Neuronal stem cell (in vitro differentiated cells): Measurements from ENCODE around the gene MLIP.

Source experiments
- DNase-seq: peaks from one replicate; pipeline ENCODE4 v3.0.0-alpha.2; 2013; ENCODE audit warnings: low spot score
- H2AFZ ChIP-seq: one replicate; pipeline ENCODE4 v1.6.1; 2013; ENCODE audit warnings: mild to moderate bottlenecking, low read length, inconsistent platforms
- H2AK5ac ChIP-seq: 2 replicates; pipeline ENCODE4 v1.6.1; 2013; ENCODE audit warnings: low read depth, mild to moderate bottlenecking, inconsistent platforms, low read length, moderate library complexity, mixed read lengths
- H2BK120ac ChIP-seq: 2 replicates; pipeline ENCODE4 v1.6.1; 2013; ENCODE audit warnings: low read depth, mild to moderate bottlenecking, inconsistent platforms, low read length, moderate library complexity, mixed read lengths
- H2BK12ac ChIP-seq: one replicate; pipeline ENCODE4 v1.6.1; 2013; ENCODE audit warnings: low read length, inconsistent platforms
- H2BK15ac ChIP-seq: 2 replicates; pipeline ENCODE4 v1.6.1; 2013; ENCODE audit warnings: mild to moderate bottlenecking, low read length, inconsistent platforms, mixed read lengths
- H2BK5ac ChIP-seq: one replicate; pipeline ENCODE4 v1.6.1; 2013; ENCODE audit warnings: inconsistent platforms, mild to moderate bottlenecking, low read length, moderate library complexity
- H3K14ac ChIP-seq: one replicate; pipeline ENCODE4 v1.6.1; 2013; ENCODE audit warnings: low read length, inconsistent platforms
- H3K18ac ChIP-seq: 2 replicates; pipeline ENCODE4 v1.6.1; 2013; ENCODE audit warnings: low read length, inconsistent platforms
- H3K23ac ChIP-seq: 2 replicates; pipeline ENCODE4 v1.6.1; 2013; ENCODE audit warnings: low read depth, mild to moderate bottlenecking, mixed read lengths, low read length, inconsistent platforms; ENCODE audit not compliant: poor library complexity
- H3K27ac ChIP-seq: replicated peaks from 3 replicates; pipeline ENCODE4 v1.5.1; 2013; ENCODE audit warnings: low read length, inconsistent platforms
- H3K27me3 ChIP-seq, 3 experiments: 2 replicates each; pipeline ENCODE4 v1.6.1; 2013; ENCODE audit warnings: low read length in 3 of 3, mild to moderate bottlenecking in 2 of 3, inconsistent platforms in 1 of 3, low read depth in 1 of 3, mixed read lengths in 1 of 3, moderate library complexity in 1 of 3; ENCODE audit not compliant: control insufficient read depth in 3 of 3, insufficient read depth in 3 of 3
- H3K36me3 ChIP-seq, 2 donors: replicated peaks in 1 of 2; 2 replicates each; pipeline ENCODE4 v1.6.1; 2013; ENCODE audit warnings: low read length in 2 of 2; ENCODE audit not compliant: control insufficient read depth in 2 of 2, insufficient read depth in 2 of 2
- H3K4ac ChIP-seq: 2 replicates; pipeline ENCODE4 v1.6.1; 2013; ENCODE audit warnings: inconsistent platforms, mild to moderate bottlenecking, low read length, moderate library complexity
- H3K4me1 ChIP-seq, 2 donors: 1 replicate in 1 of 2; 2 replicates in 1 of 2; pipeline ENCODE4 v1.6.1; 2013; ENCODE audit warnings: low read length in 2 of 2, low read depth in 1 of 2; ENCODE audit not compliant: control insufficient read depth in 2 of 2, insufficient read depth in 1 of 2
- H3K4me2 ChIP-seq: one replicate; pipeline ENCODE4 v1.6.1; 2013; ENCODE audit warnings: mild to moderate bottlenecking, low read length, inconsistent platforms; ENCODE audit not compliant: insufficient read depth, poor library complexity, severe bottlenecking
- H3K4me3 ChIP-seq, 2 donors: 2 replicates each; pipeline ENCODE4 v1.5.1; 2013; ENCODE audit warnings: low read length in 2 of 2, mild to moderate bottlenecking in 2 of 2, inconsistent platforms in 1 of 2, moderate library complexity in 1 of 2
- H3K79me1 ChIP-seq: one replicate; pipeline ENCODE4 v1.6.1; 2013; ENCODE audit warnings: low read depth, mild to moderate bottlenecking, inconsistent platforms, low read length, moderate library complexity
- H3K9ac ChIP-seq: one replicate; pipeline ENCODE4 v1.6.1; 2013; ENCODE audit warnings: mild to moderate bottlenecking, low read depth, low read length, inconsistent platforms; ENCODE audit not compliant: poor library complexity
- H3K9me3 ChIP-seq, 2 donors: replicated peaks in 1 of 2; 2 replicates each; pipeline versions ENCODE3 to v1.6.1; 2013; ENCODE audit warnings: low read length in 2 of 2, mild to moderate bottlenecking in 2 of 2, inconsistent platforms in 1 of 2, low read depth in 1 of 2, mixed read lengths in 1 of 2, moderate library complexity in 1 of 2; ENCODE audit not compliant: control insufficient read depth in 2 of 2, insufficient read depth in 1 of 2
- H4K8ac ChIP-seq: one replicate; pipeline ENCODE4 v1.6.1; 2013; ENCODE audit warnings: low read depth, mild to moderate bottlenecking, inconsistent platforms, low read length, moderate library complexity
- H4K91ac ChIP-seq: one replicate; pipeline ENCODE4 v1.6.1; 2013; ENCODE audit warnings: low read length, low read depth, mild to moderate bottlenecking, inconsistent platforms; ENCODE audit not compliant: poor library complexity
- WGBS, 2 donors: extraction: QIAGEN DNeasy Blood & Tissue Kit; methylation state at CpG; one replicate each; pipeline ENCODE4 v1.1.7; 2013; ENCODE audit warnings: missing lambda C conversion rate in 2 of 2, mixed read lengths in 1 of 2; ENCODE audit not compliant: insufficient read length in 2 of 2, insufficient replicate concordance in 1 of 2; ENCODE audit errors: extremely low coverage in 2 of 2; 5-methylcytosine and 5-hydroxymethylcytosine counted together

The MLIP gene

GRCh38 chr6:54125493-54125892 lies 14.2 kb downstream of the MLIP start:
- Histone ChIP-seq H3K36me3 (no peaks in the 10 kb centered on the region), H4K91ac (no peak overlapping the region), H3K27me3 (no peaks in the 10 kb centered on the region), H2BK15ac (no peak overlapping the region), H3K23ac (no peak overlapping the region), H2BK5ac (no peak overlapping the region), H3K18ac (no peak overlapping the region), H3K27ac (no peak overlapping the region), H3K14ac (no peak overlapping the region), H3K4me2 (no peak overlapping the region), H2AFZ (no peak overlapping the region), H3K4me1 (no peaks in the 10 kb centered on the region), H3K4ac (no peak overlapping the region), H2BK12ac (no peak overlapping the region), H2AK5ac (no peak overlapping the region), H3K79me1 (no peaks in the 10 kb centered on the region), H3K9me3 (no peaks in the 10 kb centered on the region), H3K4me3 (no peak overlapping the region), H2BK120ac (no peak overlapping the region), H4K8ac (no peak overlapping the region), H3K9ac (no peak overlapping the region)
- WGBS, 2 donors: no CpG with 5 or more reads among the region's 5 CpGs
- DNase-seq: no peak

- no peaks in the 10 kb centered on the region for H3K36me3 ChIP-seq
- H3K79me1 ChIP-seq: no peaks in the 10 kb centered on the region
- no peak overlapping the region for H2BK5ac ChIP-seq
- no peak overlapping the region for H3K9ac ChIP-seq
- DNase-seq: no peak
- H4K91ac ChIP-seq: no peak overlapping the region
- H2BK15ac ChIP-seq: no peak overlapping the region
- H4K8ac ChIP-seq: no peak overlapping the region
- H3K27me3 ChIP-seq: no peaks in the 10 kb centered on the region
- H3K4me3 ChIP-seq: no peak overlapping the region
- WGBS, 2 donors: no CpG with 5 or more reads among the region's 3 CpGs
- H3K18ac ChIP-seq: no peak overlapping the region
- no peak overlapping the region for H2AK5ac ChIP-seq
- H2BK12ac ChIP-seq: no peak overlapping the region
- H3K23ac ChIP-seq: no peak overlapping the region
- H3K4ac ChIP-seq: no peak overlapping the region
- no peak overlapping the region for H3K27ac ChIP-seq
- H3K4me1 ChIP-seq: no peaks in the 10 kb centered on the region
- no peaks in the 10 kb centered on the region for H3K9me3 ChIP-seq
- H3K4me2 ChIP-seq: no peak overlapping the region
- H3K14ac ChIP-seq: no peak overlapping the region
- H2AFZ ChIP-seq: no peak overlapping the region
- H2BK120ac ChIP-seq: no peak overlapping the region
Measured at GRCh38 chr6:54130179-54130578, 18.9 kb downstream of the MLIP start.

- H3K14ac ChIP-seq: no peak overlapping the region
- H3K9ac ChIP-seq: no peak overlapping the region
- H3K4me2 ChIP-seq: no peak overlapping the region
- no peak overlapping the region for H2AFZ ChIP-seq
- H3K36me3 ChIP-seq: no peaks in the 10 kb centered on the region
- no peak overlapping the region for H3K18ac ChIP-seq
- no peak overlapping the region for H4K91ac ChIP-seq
- H3K27me3 ChIP-seq: no peaks in the 10 kb centered on the region
- DNase-seq: no peak
- H3K4ac ChIP-seq: no peak overlapping the region
- no peak overlapping the region for H2BK12ac ChIP-seq
- H3K79me1 ChIP-seq: no peaks in the 10 kb centered on the region
- H3K9me3 ChIP-seq: no peaks in the 10 kb centered on the region
- H3K27ac ChIP-seq: no peak overlapping the region
- no peak overlapping the region for H4K8ac ChIP-seq
- no peak overlapping the region for H2BK120ac ChIP-seq
- H3K23ac ChIP-seq: no peak overlapping the region
- no peaks in the 10 kb centered on the region for H3K4me1 ChIP-seq
- no peak overlapping the region for H2BK5ac ChIP-seq
- H3K4me3 ChIP-seq: no peak overlapping the region
- WGBS, 2 donors: no CpG with 5 or more reads among the region's 2 CpGs
- H2AK5ac ChIP-seq: no peak overlapping the region
- H2BK15ac ChIP-seq: no peak overlapping the region
Measured at GRCh38 chr6:54132587-54132986, 21.3 kb downstream of the MLIP start.

DNA sequence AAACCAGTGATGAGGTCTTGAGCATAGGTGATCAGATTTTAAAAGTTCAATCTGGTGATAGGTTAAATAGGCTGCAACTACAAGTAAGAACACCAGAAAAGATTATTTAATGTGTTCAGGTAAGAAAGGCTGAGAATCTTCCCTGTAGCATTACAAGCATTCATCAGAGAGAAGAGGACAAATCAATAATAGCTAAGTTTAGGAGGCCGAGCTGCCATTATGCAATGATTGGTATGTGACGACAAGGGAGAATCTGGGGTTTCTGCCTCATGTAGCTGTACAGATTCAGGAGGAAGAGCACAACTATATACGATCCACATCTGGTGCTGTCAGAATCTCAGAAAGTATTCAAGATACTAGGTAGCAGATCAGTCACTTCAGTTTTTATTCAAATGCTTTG lies 21.9 kb downstream of the MLIP start:
- no peaks in the 10 kb centered on the region for H3K79me1 ChIP-seq
- H2AFZ ChIP-seq: no peak overlapping the region
- no peak overlapping the region for H2BK120ac ChIP-seq
- H3K27ac ChIP-seq: no peak overlapping the region
- no peaks in the 10 kb centered on the region for H3K9me3 ChIP-seq
- no peaks in the 10 kb centered on the region for H3K27me3 ChIP-seq
- no peak for DNase-seq
- no peak overlapping the region for H2BK5ac ChIP-seq
- H3K9ac ChIP-seq: no peak overlapping the region
- H3K4me2 ChIP-seq: no peak overlapping the region
- no peaks in the 10 kb centered on the region for H3K36me3 ChIP-seq
- H3K4ac ChIP-seq: no peak overlapping the region
- no peak overlapping the region for H3K23ac ChIP-seq
- H2BK12ac ChIP-seq: no peak overlapping the region
- H3K18ac ChIP-seq: no peak overlapping the region
- WGBS, 2 donors: no CpG with 5 or more reads among the region's 3 CpGs
- H4K91ac ChIP-seq: no peak overlapping the region
- H3K4me3 ChIP-seq: no peak overlapping the region
- H3K4me1 ChIP-seq: no peaks in the 10 kb centered on the region
- no peak overlapping the region for H2BK15ac ChIP-seq
- no peak overlapping the region for H4K8ac ChIP-seq
- H3K14ac ChIP-seq: no peak overlapping the region
- H2AK5ac ChIP-seq: no peak overlapping the region
